DND-41 (cell line): ENCODE measurements around the gene LEAP2.

Experiments
- EZH2 ChIP-seq: IDR thresholded peaks from 3 replicates; pipeline ENCODE4 v1.6.1; 2012; ENCODE audit warnings: borderline replicate concordance, low read depth, mild to moderate bottlenecking, moderate library complexity, low read length, inconsistent platforms; ENCODE audit not compliant: severe bottlenecking
- TF ChIP-seq, protein P1 (sequence below): IDR thresholded peaks from 2 replicates; pipeline ENCODE4 v1.5.1; 2012; ENCODE audit warnings: borderline replicate concordance, low read length, moderate library complexity, mild to moderate bottlenecking; ENCODE audit not compliant: poor library complexity, severe bottlenecking; ENCODE audit errors: extremely low read depth

DNA sequence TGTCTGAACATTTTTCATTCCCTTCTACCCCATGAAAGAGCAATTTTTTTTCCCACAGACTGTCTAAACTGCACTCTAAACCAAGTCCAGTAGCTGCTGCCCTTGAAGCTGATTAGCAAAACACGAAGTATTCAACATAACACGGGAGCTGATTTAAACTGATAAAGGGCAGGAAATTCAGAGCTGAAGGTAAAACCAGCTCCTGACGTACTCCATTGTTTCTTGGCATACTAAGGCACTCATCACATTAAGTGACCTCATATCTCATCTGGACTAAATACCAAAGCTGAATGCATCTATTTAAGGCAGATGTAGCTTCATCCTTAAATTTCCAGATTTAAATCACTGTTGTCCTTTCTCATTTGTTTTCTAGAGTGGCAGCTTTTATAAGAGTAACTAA is 19.2 kb upstream of the LEAP2 start:
- TF ChIP-seq, protein P1, sequence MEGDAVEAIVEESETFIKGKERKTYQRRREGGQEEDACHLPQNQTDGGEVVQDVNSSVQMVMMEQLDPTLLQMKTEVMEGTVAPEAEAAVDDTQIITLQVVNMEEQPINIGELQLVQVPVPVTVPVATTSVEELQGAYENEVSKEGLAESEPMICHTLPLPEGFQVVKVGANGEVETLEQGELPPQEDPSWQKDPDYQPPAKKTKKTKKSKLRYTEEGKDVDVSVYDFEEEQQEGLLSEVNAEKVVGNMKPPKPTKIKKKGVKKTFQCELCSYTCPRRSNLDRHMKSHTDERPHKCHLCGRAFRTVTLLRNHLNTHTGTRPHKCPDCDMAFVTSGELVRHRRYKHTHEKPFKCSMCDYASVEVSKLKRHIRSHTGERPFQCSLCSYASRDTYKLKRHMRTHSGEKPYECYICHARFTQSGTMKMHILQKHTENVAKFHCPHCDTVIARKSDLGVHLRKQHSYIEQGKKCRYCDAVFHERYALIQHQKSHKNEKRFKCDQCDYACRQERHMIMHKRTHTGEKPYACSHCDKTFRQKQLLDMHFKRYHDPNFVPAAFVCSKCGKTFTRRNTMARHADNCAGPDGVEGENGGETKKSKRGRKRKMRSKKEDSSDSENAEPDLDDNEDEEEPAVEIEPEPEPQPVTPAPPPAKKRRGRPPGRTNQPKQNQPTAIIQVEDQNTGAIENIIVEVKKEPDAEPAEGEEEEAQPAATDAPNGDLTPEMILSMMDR: no peak
- no peak for TF ChIP-seq EZH2
